T-helper 2 cell treated with Interferon-gamma antibody and Interleukin-4, amounts not matched to agents 5 μg/mL and 100 μg/mL, for 36 hours (primary cell): ENCODE results near the gene INSC.

ENCODE experiments used
- DNase-seq: peaks from one replicate; pipeline ENCODE4 v3.0.0; 2021; ENCODE audit warnings: low spot score
- H3K27ac Mint-ChIP-seq: one replicate; pipeline ENCODE4 v1.8.0; 2021; ENCODE audit warnings: mild to moderate bottlenecking, mixed read lengths
- H3K27me3 Mint-ChIP-seq: one replicate; pipeline ENCODE4 v1.8.0; 2021; ENCODE audit warnings: low read depth, mixed read lengths
- H3K36me3 Mint-ChIP-seq: one replicate; pipeline ENCODE4 v1.8.0; 2021; ENCODE audit warnings: low read depth, mixed read lengths
- H3K4me1 Mint-ChIP-seq: one replicate; pipeline ENCODE4 v1.8.0; 2021; ENCODE audit warnings: low read depth, mixed read lengths
- H3K4me3 Mint-ChIP-seq: one replicate; pipeline ENCODE4 v1.8.0; 2022; ENCODE audit warnings: mild to moderate bottlenecking, moderate library complexity, mixed read lengths
- H3K9me3 Mint-ChIP-seq: one replicate; pipeline ENCODE4 v1.8.0; 2021; ENCODE audit warnings: mixed read lengths

Gene INSC

DNA sequence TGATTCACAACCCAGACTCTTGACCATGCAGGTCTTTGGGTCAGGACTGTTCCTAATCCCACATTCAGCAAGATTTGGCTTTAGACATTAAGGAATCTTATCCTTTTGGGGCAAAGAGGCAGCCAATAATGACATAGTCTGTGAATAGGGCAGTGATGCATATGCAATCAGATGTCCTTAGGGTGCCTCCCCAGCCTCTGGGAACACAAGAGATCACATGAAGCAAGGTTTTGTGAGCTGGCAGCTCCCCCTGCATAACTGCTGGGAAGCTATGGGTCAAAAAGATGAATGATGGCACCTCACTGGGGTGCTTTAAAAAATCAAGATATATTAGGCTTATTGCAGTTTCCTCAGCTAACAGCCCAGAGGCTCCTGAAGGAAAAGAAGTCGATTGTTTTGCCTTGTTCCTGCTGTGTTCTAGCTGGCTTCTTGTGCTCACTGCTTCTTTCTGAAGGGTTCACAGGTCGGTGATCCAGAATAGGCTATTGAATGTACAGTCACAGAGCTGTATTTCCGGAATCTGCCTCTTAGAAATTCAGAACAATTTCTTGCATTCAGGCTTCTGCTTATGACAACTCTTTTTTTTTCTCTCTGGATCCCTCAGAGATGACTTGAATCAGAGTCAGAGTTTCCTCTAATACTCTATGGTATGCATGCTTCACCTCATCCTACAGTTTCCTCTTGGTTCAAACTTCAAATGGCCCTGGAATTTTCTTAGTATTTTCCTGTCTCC is 31.7 kb downstream of the INSC start:
- H3K9me3 Mint-ChIP-seq, result no peaks in the 10 kb centered on the region
- H3K36me3 Mint-ChIP-seq, result no peaks in the 10 kb centered on the region
- DNase-seq, result no peak
- peaks cover 10% of the 10 kb centered on the region for H3K4me1 Mint-ChIP-seq
- no peak overlapping the region for H3K27ac Mint-ChIP-seq
- H3K4me3 Mint-ChIP-seq, result no peak overlapping the region
- H3K27me3 Mint-ChIP-seq, result peaks cover 13% of the 10 kb centered on the region

DNA sequence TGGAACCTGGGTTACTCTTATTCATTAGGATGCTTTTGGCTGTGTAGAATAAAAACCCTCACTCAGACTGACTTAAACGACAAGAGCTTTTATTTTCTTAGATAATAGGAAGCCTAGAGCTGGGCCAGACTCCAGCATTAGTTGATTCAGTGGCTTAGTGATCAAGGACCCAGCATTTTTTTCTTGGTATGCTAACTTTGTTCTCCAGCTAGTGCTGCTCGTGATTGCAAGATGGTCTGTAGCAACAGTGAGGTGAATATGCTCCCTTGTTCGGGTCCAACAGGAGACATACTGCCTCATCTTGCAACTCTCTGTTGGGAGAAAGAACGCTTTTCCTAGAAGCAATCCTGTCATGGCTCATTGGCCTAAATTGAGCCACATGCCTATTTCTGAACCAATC is 33.4 kb downstream of the INSC start:
- no peak overlapping the region for H3K4me3 Mint-ChIP-seq
- H3K27me3 Mint-ChIP-seq, result peaks cover 13% of the 10 kb centered on the region
- H3K4me1 Mint-ChIP-seq, result peaks cover 10% of the 10 kb centered on the region
- no peak overlapping the region for H3K27ac Mint-ChIP-seq
- no peaks in the 10 kb centered on the region for H3K9me3 Mint-ChIP-seq
- DNase-seq, result no peak
- no peaks in the 10 kb centered on the region for H3K36me3 Mint-ChIP-seq

DNA sequence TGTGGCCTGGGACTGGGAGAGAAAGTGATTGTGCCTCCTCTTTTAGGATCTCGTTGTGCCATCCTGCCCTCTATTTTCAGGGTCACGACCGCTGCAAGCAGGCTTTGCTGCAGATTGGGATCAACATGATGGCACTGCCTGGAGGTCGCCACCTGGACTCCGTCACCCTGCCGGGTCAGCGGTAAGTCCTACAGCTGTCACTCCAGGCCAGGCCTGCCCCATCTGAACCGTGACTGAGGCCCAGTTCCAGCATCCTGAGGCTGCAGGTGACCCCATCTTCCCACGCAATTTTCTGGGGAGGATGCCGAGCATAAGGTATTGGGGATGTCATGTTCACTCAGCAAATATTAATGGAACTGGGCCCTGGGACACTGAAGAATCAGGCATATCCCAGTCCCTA is 34.3 kb downstream of the INSC start:
- H3K4me3 Mint-ChIP-seq, result no peak overlapping the region
- no peak for DNase-seq
- peaks cover 10% of the 10 kb centered on the region for H3K4me1 Mint-ChIP-seq
- H3K27me3 Mint-ChIP-seq, result peaks cover 13% of the 10 kb centered on the region
- no peaks in the 10 kb centered on the region for H3K9me3 Mint-ChIP-seq
- no peak overlapping the region for H3K27ac Mint-ChIP-seq
- H3K36me3 Mint-ChIP-seq, result no peaks in the 10 kb centered on the region

DNA sequence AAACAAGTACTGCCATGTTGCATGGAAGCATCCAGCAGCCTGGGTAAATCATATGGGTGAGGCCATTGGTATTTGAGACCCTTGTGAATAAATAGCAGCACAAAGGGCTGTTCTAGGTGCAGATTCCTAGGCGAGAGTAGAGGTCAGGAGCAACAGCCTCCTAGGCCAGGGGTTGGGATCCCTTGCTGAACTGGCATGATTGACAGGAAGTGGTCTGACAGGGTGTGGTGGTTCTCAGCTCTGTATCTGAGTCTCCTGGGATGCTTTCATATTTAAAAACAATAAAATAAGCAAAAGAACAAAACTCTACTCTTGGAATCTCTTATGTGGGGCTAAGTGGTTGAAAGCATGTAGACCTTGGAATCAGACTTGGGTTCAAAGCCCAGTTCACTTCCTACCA is 35.8 kb downstream of the INSC start:
- H3K9me3 Mint-ChIP-seq, result no peaks in the 10 kb centered on the region
- H3K4me3 Mint-ChIP-seq, result no peak overlapping the region
- H3K36me3 Mint-ChIP-seq, result no peaks in the 10 kb centered on the region
- H3K4me1 Mint-ChIP-seq, result peaks cover 10% of the 10 kb centered on the region
- peak overlapping the region; percentile 70 for H3K27ac Mint-ChIP-seq
- DNase-seq, result no peak
- H3K27me3 Mint-ChIP-seq, result peaks cover 15% of the 10 kb centered on the region

DNA sequence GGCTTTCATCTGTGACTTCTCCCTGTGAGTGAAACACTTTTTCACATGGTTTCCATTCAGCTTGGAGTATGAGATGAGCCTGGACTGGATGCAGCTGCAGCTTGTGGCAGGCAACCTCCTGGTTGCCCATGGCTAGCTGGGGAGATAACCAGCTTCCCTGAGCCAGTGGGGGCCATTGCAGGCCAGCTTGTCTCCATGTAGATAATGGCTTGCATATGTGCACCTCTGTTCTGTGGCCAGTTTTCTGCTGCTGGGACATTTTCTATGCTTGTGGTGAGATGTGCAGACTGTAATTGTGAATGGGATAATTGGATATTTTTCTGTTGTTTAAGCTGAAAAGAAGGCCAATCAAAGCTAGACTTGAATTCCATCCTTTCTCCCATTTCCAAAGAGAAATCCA is 38.5 kb downstream of the INSC start:
- Mint-ChIP-seq H3K4me3 (no peak overlapping the region), H3K27me3 (peaks cover 4% of the 10 kb centered on the region), H3K27ac (no peak overlapping the region), H3K9me3 (no peaks in the 10 kb centered on the region), H3K36me3 (no peaks in the 10 kb centered on the region), H3K4me1 (peaks cover 10% of the 10 kb centered on the region)
- DNase-seq, result no peak

DNA sequence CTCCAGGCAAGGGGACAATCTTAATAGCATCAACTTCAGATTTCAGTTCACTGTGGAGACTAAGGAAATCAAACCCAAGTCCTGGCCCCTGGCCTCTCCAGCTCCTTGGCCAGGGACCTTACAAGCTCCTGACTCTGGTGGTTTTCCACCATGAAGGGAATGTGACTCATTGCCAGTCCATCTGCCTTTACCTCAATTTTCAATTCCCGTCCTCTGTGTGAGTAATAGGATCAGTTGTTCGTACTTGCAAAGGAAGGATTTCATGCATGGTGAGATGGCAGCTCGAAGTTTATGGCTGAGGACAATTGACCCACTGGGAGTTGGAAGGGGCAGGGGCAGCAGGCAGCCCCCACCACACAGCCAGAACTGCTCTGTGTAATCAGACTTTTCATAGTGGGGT is 42.5 kb downstream of the INSC start:
- Mint-ChIP-seq H3K27me3 (peaks cover 6% of the 10 kb centered on the region), H3K9me3 (no peaks in the 10 kb centered on the region), H3K36me3 (no peaks in the 10 kb centered on the region), H3K4me1 (no peaks in the 10 kb centered on the region), H3K4me3 (no peak overlapping the region), H3K27ac (no peak overlapping the region)
- DNase-seq, result no peak

DNA sequence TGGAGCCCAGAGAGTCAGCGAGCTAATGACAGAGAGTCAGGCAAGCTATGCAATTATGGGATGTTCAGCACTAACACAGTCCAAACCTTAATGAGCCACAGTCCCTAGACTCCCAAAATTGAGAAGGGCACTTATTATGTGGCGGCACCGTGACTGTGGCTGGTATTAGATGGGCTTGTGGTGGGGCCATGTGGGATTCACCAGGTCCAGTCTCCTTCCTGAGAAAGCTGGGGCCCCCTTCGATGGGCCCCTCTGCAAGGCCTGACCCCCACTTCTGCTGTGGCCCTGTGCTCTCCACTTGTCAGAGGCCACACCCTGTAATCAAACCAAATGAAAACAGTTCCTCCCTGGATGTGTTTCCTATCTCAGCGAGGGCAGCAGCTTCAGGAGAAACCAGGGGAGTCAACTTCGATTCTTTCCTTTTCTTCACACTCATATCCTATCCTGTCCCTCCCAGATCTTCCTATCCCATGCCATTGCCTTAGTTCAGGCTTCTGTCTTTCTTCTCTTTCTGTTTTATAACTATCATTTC is 42.9 kb downstream of the INSC start:
- no peak overlapping the region for H3K27ac Mint-ChIP-seq
- H3K4me1 Mint-ChIP-seq, result no peaks in the 10 kb centered on the region
- peaks cover 6% of the 10 kb centered on the region for H3K27me3 Mint-ChIP-seq
- DNase-seq, result no peak
- H3K36me3 Mint-ChIP-seq, result no peaks in the 10 kb centered on the region
- no peak overlapping the region for H3K4me3 Mint-ChIP-seq
- H3K9me3 Mint-ChIP-seq, result no peaks in the 10 kb centered on the region

DNA sequence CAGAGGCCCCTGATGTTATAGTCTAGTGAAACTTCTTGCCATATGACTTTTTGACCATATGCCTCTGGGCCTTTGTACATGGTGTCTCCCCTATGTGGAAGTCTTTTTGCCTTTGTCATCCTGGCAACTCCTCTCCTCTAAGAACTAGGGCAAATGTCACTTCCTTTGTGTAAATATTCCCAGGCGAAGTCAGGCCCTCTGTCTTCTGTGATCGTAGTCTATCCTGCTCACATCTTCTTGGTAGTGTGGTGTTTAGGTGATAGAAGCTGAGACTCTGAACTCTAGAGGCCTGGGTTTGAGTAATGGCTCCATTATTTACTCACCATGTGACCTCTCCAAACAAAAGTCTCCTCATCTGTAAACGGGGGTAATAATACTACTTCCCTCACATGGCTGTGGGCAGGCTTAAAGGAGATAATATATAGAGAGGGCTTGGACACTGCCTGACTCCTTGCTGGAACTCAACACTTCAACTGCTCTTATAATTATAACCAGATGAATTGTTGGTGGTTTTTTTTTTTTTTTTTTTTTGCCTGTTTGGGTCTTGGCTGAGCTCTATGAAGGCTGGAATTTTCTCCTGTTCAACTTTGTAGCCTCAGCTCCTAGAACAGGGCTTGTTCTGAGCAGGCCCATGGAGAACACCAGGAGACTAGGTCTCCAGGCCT is 43.8 kb downstream of the INSC start:
- H3K27ac Mint-ChIP-seq, result no peak overlapping the region
- H3K4me3 Mint-ChIP-seq, result no peak overlapping the region
- no peaks in the 10 kb centered on the region for H3K9me3 Mint-ChIP-seq
- no peak for DNase-seq
- H3K27me3 Mint-ChIP-seq, result peaks cover 6% of the 10 kb centered on the region
- no peaks in the 10 kb centered on the region for H3K36me3 Mint-ChIP-seq
- no peaks in the 10 kb centered on the region for H3K4me1 Mint-ChIP-seq

DNA sequence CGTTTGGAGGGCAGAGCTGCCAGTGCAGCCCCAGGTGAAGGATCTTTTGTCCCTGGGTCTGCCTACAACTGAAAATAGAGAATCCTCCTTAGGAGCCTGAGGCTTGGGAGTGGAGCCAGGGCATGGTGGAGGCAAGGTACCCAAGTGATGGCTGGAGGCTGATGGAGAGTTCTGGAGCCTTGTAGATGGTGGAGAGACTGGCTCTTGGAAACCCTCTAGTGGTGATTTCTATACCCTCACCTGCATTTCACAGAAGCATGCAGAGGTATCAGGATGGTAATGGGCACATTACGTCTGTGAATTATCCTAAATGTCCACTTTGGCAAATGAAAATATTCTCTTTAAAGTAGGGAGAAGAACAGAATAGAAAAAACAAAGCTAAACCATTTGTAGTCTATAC is 44.4 kb downstream of the INSC start:
- H3K36me3 Mint-ChIP-seq, result no peaks in the 10 kb centered on the region
- DNase-seq, result no peak
- no peaks in the 10 kb centered on the region for H3K9me3 Mint-ChIP-seq
- no peak overlapping the region for H3K27ac Mint-ChIP-seq
- H3K4me1 Mint-ChIP-seq, result no peaks in the 10 kb centered on the region
- no peak overlapping the region for H3K4me3 Mint-ChIP-seq
- H3K27me3 Mint-ChIP-seq, result peaks cover 6% of the 10 kb centered on the region

DNA sequence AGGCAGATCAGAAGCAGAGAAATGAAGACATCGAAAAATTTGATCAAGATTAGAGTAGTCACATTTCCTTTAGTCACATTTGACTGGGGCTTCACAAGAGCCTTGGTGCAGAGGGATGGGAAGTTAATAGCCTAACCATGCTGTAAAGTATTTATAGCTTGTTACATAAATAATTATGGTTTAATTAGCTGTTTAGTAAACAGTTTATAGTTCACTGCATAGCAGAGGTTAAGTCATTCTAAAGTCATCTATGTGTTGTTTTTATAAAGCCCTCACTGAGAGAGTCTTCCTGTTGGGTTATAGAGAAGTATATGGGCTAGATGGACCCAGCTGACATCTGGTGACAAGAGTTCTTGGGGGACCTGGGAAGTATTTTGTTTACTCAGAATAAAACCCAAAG is 47.1 kb downstream of the INSC start:
- H3K27ac Mint-ChIP-seq, result no peak overlapping the region
- DNase-seq, result no peak
- H3K27me3 Mint-ChIP-seq, result peaks cover 7% of the 10 kb centered on the region
- H3K9me3 Mint-ChIP-seq, result no peaks in the 10 kb centered on the region
- no peaks in the 10 kb centered on the region for H3K4me1 Mint-ChIP-seq
- H3K36me3 Mint-ChIP-seq, result no peaks in the 10 kb centered on the region
- H3K4me3 Mint-ChIP-seq, result no peak overlapping the region

DNA sequence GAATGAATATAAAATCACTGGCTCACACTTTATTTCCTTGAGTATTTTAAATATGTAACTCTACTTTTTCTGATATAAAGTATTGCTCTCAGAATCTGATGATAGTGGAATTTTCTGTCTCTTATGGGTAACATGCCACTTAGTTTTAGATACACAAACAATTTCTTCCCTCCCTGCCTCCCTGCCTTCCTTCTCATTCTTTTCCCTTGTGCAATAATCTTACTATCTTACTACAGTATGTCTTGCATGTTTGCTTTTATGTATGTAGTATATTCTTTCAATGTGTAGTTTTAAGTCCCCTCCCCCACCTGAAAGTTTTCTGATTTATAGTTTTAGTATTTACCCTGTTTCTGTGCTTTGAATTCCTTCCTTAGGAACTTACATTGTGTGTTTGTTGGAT is 48.4 kb downstream of the INSC start:
- H3K36me3 Mint-ChIP-seq, result no peaks in the 10 kb centered on the region
- peaks cover 7% of the 10 kb centered on the region for H3K27me3 Mint-ChIP-seq
- H3K27ac Mint-ChIP-seq, result no peak overlapping the region
- H3K4me1 Mint-ChIP-seq, result no peaks in the 10 kb centered on the region
- no peak overlapping the region for H3K4me3 Mint-ChIP-seq
- no peak for DNase-seq
- no peaks in the 10 kb centered on the region for H3K9me3 Mint-ChIP-seq

DNA sequence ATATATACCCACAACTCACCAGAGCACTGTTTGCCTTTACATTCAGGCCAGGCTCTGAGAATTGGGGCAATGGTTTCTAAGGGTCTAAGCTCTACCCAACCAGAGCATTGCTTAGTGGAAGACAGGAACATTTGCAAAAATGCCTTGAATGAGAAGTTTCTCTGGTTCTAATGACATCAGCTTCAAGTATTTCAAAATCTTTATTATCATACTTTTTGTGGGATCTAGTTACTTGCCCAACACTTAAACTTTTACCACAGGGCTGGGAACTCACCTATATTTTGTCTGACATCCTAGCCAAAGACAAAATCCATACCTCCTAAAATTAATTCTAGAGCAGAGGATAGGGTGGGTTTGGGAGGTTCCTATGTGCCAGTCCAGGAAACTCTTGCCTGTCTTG is 51.5 kb downstream of the INSC start:
- peaks cover 7% of the 10 kb centered on the region for H3K27me3 Mint-ChIP-seq
- H3K36me3 Mint-ChIP-seq, result no peaks in the 10 kb centered on the region
- H3K4me3 Mint-ChIP-seq, result no peak overlapping the region
- H3K4me1 Mint-ChIP-seq, result no peaks in the 10 kb centered on the region
- no peak overlapping the region for H3K27ac Mint-ChIP-seq
- H3K9me3 Mint-ChIP-seq, result no peaks in the 10 kb centered on the region
- no peak for DNase-seq

DNA sequence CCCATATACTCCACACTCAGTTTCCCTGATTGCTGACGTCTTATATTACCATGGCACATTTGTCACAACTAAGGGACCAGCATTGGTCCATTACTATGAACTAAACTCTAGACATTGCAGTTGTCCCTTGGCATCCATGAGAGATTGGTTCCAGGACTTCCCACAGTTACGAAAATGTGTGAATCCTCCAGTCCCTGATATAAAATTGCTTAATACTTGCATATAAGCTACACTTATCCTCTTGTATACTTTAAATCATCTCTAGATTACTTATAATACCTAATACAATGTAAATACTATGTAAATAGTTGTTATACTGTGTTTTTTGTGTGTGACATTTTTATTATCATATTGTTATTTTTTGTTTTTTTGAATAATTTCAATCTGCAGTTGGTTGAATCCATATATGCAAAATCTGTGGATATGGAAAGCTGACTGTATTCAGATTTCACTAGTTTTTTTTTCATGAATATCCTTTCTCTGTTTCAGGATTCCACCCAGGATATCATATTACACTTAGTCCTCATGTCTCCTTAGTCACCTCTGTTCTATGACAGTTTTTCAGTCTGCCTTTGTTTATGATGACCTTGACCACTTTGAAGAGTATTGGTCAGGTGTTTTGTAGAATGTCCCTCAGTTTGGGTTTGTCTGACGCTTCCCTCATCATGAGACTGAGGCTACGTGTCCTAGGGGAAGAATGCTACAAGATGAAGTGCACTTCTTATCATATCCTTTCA is 55.3 kb downstream of the INSC start:
- Mint-ChIP-seq H3K4me3 (no peak overlapping the region), H3K36me3 (no peaks in the 10 kb centered on the region), H3K27me3 (peaks cover 11% of the 10 kb centered on the region), H3K9me3 (no peaks in the 10 kb centered on the region), H3K4me1 (no peaks in the 10 kb centered on the region), H3K27ac (no peak overlapping the region)
- DNase-seq, result no peak

DNA sequence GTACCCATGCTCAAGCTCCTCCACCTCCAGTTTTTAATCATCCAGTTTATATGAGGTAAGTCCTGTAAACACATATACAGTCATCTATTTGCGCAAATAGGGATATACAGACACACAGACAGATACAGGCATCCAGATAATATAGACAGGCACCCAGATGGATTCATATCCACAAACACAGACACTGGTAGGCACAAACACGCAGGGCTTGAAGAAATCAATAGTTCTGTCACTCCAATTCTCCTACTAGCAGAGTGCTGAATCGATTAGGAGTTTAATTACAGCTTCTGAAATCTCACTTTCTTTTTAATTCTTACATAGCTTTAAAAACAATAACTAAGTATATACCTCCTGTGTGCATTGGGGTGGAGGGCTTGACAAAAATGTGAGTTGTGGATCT is 56.0 kb downstream of the INSC start:
- Mint-ChIP-seq H3K9me3 (no peaks in the 10 kb centered on the region), H3K36me3 (no peaks in the 10 kb centered on the region), H3K4me3 (no peak overlapping the region), H3K27ac (no peak overlapping the region), H3K4me1 (no peaks in the 10 kb centered on the region), H3K27me3 (peaks cover 14% of the 10 kb centered on the region)
- DNase-seq, result no peak
